ENCODE results near the gene SNX9. TPM values are rescaled to one million over a fixed set of nuclear protein-coding genes. Genes with fewer than 3 reads are reported as not detected.

SNX9 gene
- total and polyA plus RNA-seq, 2 of the 8 experiments (the other 6 are each of a cell fraction or from before 2014, with no cell fraction given) = 11.8 to 23.2 TPM

GRCh38 chr6:157907651-157908050 lies 84.6 kb downstream of the SNX9 start:
- no peaks in the 10 kb centered on the region for H3K79me1 ChIP-seq (ENCODE audit: low read depth, low read length)
- H4K20me1 ChIP-seq (replicated peaks in 1 of 2; ENCODE audit: control insufficient read depth in 1 of 2, insufficient read depth in 2 of 2, low read length in 2 of 2) = peaks cover 0 to 2% of the 10 kb centered on the region in 2 experiments
- H3K18ac ChIP-seq (ENCODE audit: extremely low read depth, low read length) = no peak overlapping the region
- H2AFZ ChIP-seq (ENCODE audit: low read length) = no peak overlapping the region
- peaks cover 0 to 19% (median 10%) of the 10 kb centered on the region in 4 experiments; a peak in 5 of 7 replicates for H3K4me1 ChIP-seq (replicated peaks in 1 of 4; ENCODE audit: control insufficient read depth in 3 of 4, insufficient read depth in 4 of 4, low read length in 3 of 4)
- WGBS, 2 experiments (ENCODE audit: extremely low coverage in 1 of 2, insufficient coverage in 1 of 2, insufficient read length in 1 of 2, insufficient replicate concordance in 2 of 2, low coverage in 1 of 2, low lambda C conversion rate in 2 of 2, missing lambda C conversion rate in 1 of 2) = 93% methylated on average over 7 of the region's 7 CpGs; no CpG with 5 or more reads in 1 of the 2 experiments
- ChIA-PET CTCF (ENCODE audit: partially characterized antibody) (interaction anchor here (1.1 to 1.9 kb wide), 2 partner anchors 10 to 56 kb away, joined by 3 to 4 read pairs; no protein-coding TSS in a partner anchor), POLR2A (ENCODE audit: partially characterized antibody) (interaction anchor here (1.8 kb wide), 1 partner anchor 10 kb away, joined by 4 read pairs; no protein-coding TSS in a partner anchor)
- no peak overlapping the region for H2BK5ac ChIP-seq (ENCODE audit: low read depth, low read length)
- no peak overlapping the region for H4K91ac ChIP-seq (replicated peaks; ENCODE audit: insufficient read length, low read length)
- no peak overlapping the region for H3K4me3 ChIP-seq (ENCODE audit: extremely low read depth in 1 of 4, insufficient read depth in 2 of 4, low read depth in 3 of 4, low read length in 4 of 4)
- no peak overlapping the region for H3K56ac ChIP-seq (replicated peaks; ENCODE audit: insufficient read length, low read depth, low read length)
- no peak overlapping the region for H2AK5ac ChIP-seq (ENCODE audit: low read depth, low read length)
- H3K23ac ChIP-seq (ENCODE audit: insufficient read length) = no peak overlapping the region
- H2BK12ac ChIP-seq (ENCODE audit: low read depth, low read length) = no peak overlapping the region
- no peak overlapping the region for H3K14ac ChIP-seq (ENCODE audit: insufficient read length)
- H3K9me3 ChIP-seq (ENCODE audit: insufficient read depth in 2 of 2, low read depth in 1 of 2, low read length in 1 of 2) = no peaks in the 10 kb centered on the region
- peaks cover 0 to 27% (median 7%) of the 10 kb centered on the region in 4 experiments; a peak in 4 of 8 replicates for H3K36me3 ChIP-seq (ENCODE audit: control insufficient read depth in 2 of 4, insufficient read depth in 4 of 4, low read length in 3 of 4)
- DNase-seq (ENCODE audit: low read depth in 1 of 2, low spot score in 2 of 2) (no peak), FAIRE-seq (no peak)
- no peak overlapping the region for H2BK15ac ChIP-seq (ENCODE audit: low read length)
- H2BK120ac ChIP-seq (replicated peaks; ENCODE audit: low read depth, low read length) = no peak overlapping the region
- no peak overlapping the region for H3K27ac ChIP-seq (ENCODE audit: low read depth, low read length)
- H3K23me2 ChIP-seq (ENCODE audit: low read depth, low read length) = no peaks in the 10 kb centered on the region
- H3K27me3 ChIP-seq (replicated peaks in 1 of 4; ENCODE audit: control insufficient read depth in 3 of 4, extremely low read depth in 1 of 4, insufficient read depth in 3 of 4, low read length in 3 of 4) = no peaks in the 10 kb centered on the region
- H3K79me2 ChIP-seq (ENCODE audit: control insufficient read depth in 1 of 2, insufficient read depth in 2 of 2, low read length in 2 of 2) = no peaks in the 10 kb centered on the region
- H3K9ac ChIP-seq (replicated peaks in 1 of 4; ENCODE audit: extremely low read depth in 1 of 4, low read depth in 3 of 4, low read length in 3 of 4) = no peak overlapping the region
- no peak overlapping the region for H4K8ac ChIP-seq (ENCODE audit: extremely low read depth, insufficient read depth, low read length)
- H2BK20ac ChIP-seq (ENCODE audit: low read length) = no peak overlapping the region
- no peak overlapping the region for H3K4me2 ChIP-seq (ENCODE audit: insufficient read depth in 1 of 2, low read depth in 2 of 2, low read length in 2 of 2)
- TF ChIP-seq ZNF274 (IDR thresholded peaks at IDR 0.05; ENCODE audit: borderline replicate concordance, extremely low read depth, low read length) (no peak), KDM4A (IDR thresholded peaks at IDR 0.05; ENCODE audit: low read depth, low read length, severe bottlenecking) (no peak), NRF1 (IDR thresholded peaks at IDR 0.05; ENCODE audit: low read depth, low read length) (no peak)
- no peak overlapping the region for H4K5ac ChIP-seq (ENCODE audit: insufficient read length, low read depth, low read length)
- no peak overlapping the region for H3K4ac ChIP-seq (replicated peaks; ENCODE audit: insufficient read length, low read depth, low read length)

Data from H1 (cell line).